DOHH2 (cell line): ENCODE measurements around the gene NRCAM.
A peak's percentile ranks its signal among the peaks of the same experiment; 100 is the strongest.

Source experiments
- H3F3A ChIP-seq: fragments of 200-600 bp; sonication (generic), shearing (Covaris generic); 2 replicates; pipeline ENCODE4 v1.6.0; 2016; ENCODE audit warnings: antibody characterized with exemption, mild to moderate bottlenecking; ENCODE audit not compliant: control insufficient read depth, insufficient read depth
- H3K27ac ChIP-seq: fragments of 200-600 bp; sonication (generic); 2 replicates; pipeline ENCODE4 v1.5.1; 2014; ENCODE audit warnings: low read depth, mild to moderate bottlenecking, low read length, moderate library complexity
- H3K27me3 ChIP-seq: fragments of 200-600 bp; sonication (generic); 2 replicates; pipeline ENCODE4 v1.6.1; 2014; ENCODE audit warnings: mild to moderate bottlenecking, low read length, mixed read lengths; ENCODE audit not compliant: control insufficient read depth
- H3K36me3 ChIP-seq: fragments of 200-600 bp; sonication (generic); 2 replicates; pipeline ENCODE4 v1.6.1; 2014; ENCODE audit warnings: mild to moderate bottlenecking, low read length, moderate library complexity, mixed read lengths; ENCODE audit not compliant: control insufficient read depth
- H3K4me1 ChIP-seq: fragments of 200-600 bp; sonication (generic); 2 replicates; pipeline ENCODE4 v1.6.1; 2014; ENCODE audit warnings: mild to moderate bottlenecking, low read length, mixed read lengths; ENCODE audit not compliant: control insufficient read depth
- H3K4me2 ChIP-seq: fragments of 200-600 bp; sonication (generic); 2 replicates; pipeline ENCODE4 v1.6.0; 2014; ENCODE audit warnings: mild to moderate bottlenecking, low read length, moderate library complexity
- H3K4me3 ChIP-seq: fragments of 200-600 bp; sonication (generic); 2 replicates; pipeline ENCODE4 v1.5.1; 2014; ENCODE audit warnings: mild to moderate bottlenecking, low read length, mixed read lengths
- H3K79me2 ChIP-seq: fragments of 200-600 bp; sonication (generic); 2 replicates; pipeline ENCODE4 v1.6.1; 2014; ENCODE audit warnings: mild to moderate bottlenecking, low read length, mixed read lengths; ENCODE audit not compliant: control insufficient read depth
- H3K9me2 ChIP-seq: fragments of 200-600 bp; sonication (generic); replicated peaks from 2 replicates; pipeline ENCODE4 v1.6.1; 2014; ENCODE audit warnings: mild to moderate bottlenecking, low read length, mixed read lengths; ENCODE audit not compliant: control insufficient read depth
- H3K9me3 ChIP-seq: fragments of 200-600 bp; sonication (generic); 2 replicates; pipeline ENCODE4 v1.6.1; 2014; ENCODE audit warnings: antibody characterized with exemption, low read length, mixed read lengths; ENCODE audit not compliant: control insufficient read depth, insufficient read depth
- H4K20me1 ChIP-seq: fragments of 200-600 bp; sonication (generic); 2 replicates; pipeline ENCODE4 v1.6.0; 2014; ENCODE audit warnings: low read depth, mild to moderate bottlenecking, antibody characterized with exemption, low read length, moderate library complexity; ENCODE audit not compliant: control insufficient read depth, insufficient read depth
- CTCF ChIP-seq: fragments of 200-600 bp; sonication (generic); IDR thresholded peaks from one replicate; pipeline ENCODE4 v1.5.1; 2014; ENCODE audit warnings: antibody characterized with exemption, mild to moderate bottlenecking, low read depth, low read length; ENCODE audit not compliant: poor library complexity, severe bottlenecking
- EZH2phosphoT487 ChIP-seq: fragments of 200-600 bp; sonication (generic); IDR thresholded peaks from 2 replicates; pipeline ENCODE4 v1.6.1; 2017; ENCODE audit warnings: borderline replicate concordance, mild to moderate bottlenecking, antibody characterized with exemption, low read length, moderate library complexity, mixed read lengths

Gene NRCAM

GRCh38 chr7:108118959-108119358 lies 337.3 kb downstream of the NRCAM start:
- H3K4me2 ChIP-seq = no peak overlapping the region
- H3K79me2 ChIP-seq = no peaks in the 10 kb centered on the region
- H3F3A ChIP-seq = no peaks in the 10 kb centered on the region
- peaks cover 11% of the 10 kb centered on the region for H3K27me3 ChIP-seq
- no peaks in the 10 kb centered on the region for H3K4me1 ChIP-seq
- H3K9me2 ChIP-seq = no peaks in the 10 kb centered on the region
- no peaks in the 10 kb centered on the region for H4K20me1 ChIP-seq
- no peak overlapping the region for H3K27ac ChIP-seq
- no peaks in the 10 kb centered on the region for H3K9me3 ChIP-seq
- no peak for TF ChIP-seq EZH2phosphoT487
- TF ChIP-seq CTCF = no peak
- H3K4me3 ChIP-seq = no peak overlapping the region
- no peaks in the 10 kb centered on the region for H3K36me3 ChIP-seq

GRCh38 chr7:108114117-108114841 lies 342.0 kb downstream of the NRCAM start:
- no peaks in the 10 kb centered on the region for H4K20me1 ChIP-seq

DNA sequence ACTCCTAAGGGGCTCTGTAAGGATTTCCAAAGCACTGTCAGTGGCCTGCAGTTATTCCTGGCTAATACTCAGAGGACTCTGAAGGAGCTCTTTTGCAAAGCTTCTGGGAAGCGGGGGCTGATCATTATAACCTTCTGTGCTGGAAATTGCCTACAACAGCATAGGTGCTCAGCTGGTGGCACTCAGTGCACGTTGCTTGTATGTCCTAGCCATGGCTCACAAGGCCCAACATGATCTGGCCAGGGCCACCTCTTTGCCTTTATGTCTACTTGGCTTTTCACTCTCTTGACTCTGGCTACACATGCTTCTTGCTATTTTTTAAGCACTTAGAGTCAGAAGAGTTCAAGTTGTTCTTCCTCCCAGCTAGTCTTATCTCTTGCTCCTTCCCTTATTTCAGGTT lies 343.6 kb downstream of the NRCAM start:
- H3K4me1 ChIP-seq = no peaks in the 10 kb centered on the region
- no peaks in the 10 kb centered on the region for H3F3A ChIP-seq

More at GRCh38 chr7:108114117-108114841, 342.0 kb downstream of the NRCAM start:
- Histone ChIP-seq H3K27ac (no peak overlapping the region), H3K79me2 (no peaks in the 10 kb centered on the region), H3K36me3 (no peaks in the 10 kb centered on the region), H3F3A (no peaks in the 10 kb centered on the region), H3K27me3 (peaks cover 6% of the 10 kb centered on the region), H3K4me1 (no peaks in the 10 kb centered on the region), H3K4me2 (no peak overlapping the region), H3K4me3 (no peak overlapping the region), H3K9me2 (no peaks in the 10 kb centered on the region), H3K9me3 (no peaks in the 10 kb centered on the region)
- TF ChIP-seq CTCF (peak; percentile 76), EZH2phosphoT487 (no peak)

More for the DNA sequence above, 343.6 kb downstream of the NRCAM start:
- TF ChIP-seq CTCF = no peak
- TF ChIP-seq EZH2phosphoT487 = no peak
- no peak overlapping the region for H3K4me3 ChIP-seq
- peaks cover 11% of the 10 kb centered on the region for H3K27me3 ChIP-seq
- H3K36me3 ChIP-seq = no peaks in the 10 kb centered on the region
- H3K27ac ChIP-seq = no peak overlapping the region
- H3K9me2 ChIP-seq = no peaks in the 10 kb centered on the region
- H3K4me2 ChIP-seq = no peak overlapping the region
- no peaks in the 10 kb centered on the region for H4K20me1 ChIP-seq
- H3K79me2 ChIP-seq = no peaks in the 10 kb centered on the region
- H3K9me3 ChIP-seq = no peaks in the 10 kb centered on the region
